Measurements from ENCODE around the gene OR7G2.

The OR7G2 gene

DNA sequence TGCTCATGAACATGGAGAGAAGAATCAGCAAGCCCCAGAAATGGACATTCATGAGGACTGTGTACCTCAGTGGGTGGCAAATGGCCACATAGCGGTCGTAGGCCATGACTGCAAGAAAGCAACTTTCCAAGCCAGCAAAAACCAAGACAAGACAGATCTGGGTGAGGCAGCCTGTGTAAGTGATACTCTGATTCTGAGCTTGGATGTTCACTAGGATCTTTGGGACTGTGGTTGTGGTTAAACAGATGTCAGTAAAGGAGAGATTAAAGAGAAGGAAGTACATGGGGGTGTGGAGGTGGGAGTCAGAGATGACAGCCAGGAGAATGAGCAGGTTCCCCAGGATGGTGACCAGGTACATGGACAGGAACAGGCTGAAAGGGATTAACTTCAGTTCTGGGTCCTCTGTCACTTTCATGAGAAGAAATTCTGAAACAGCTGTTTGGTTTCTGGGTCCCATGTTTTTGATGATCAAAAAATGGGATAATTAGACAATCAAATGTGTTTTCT is 8.1 kb upstream of the OR7G2 start, which contains the start of gene OR7G1:
OR7G1 (minus strand) TSS at position 457 of the 507 bp plus-strand sequence; CDS start at position 457, 0 bp downstream.
- no peak for TF ChIP-seq POLR2AphosphoS5 (IDR thresholded peaks at IDR 0.05; ENCODE audit: low read depth)
- H3K4me3 ChIP-seq (replicated peaks; ENCODE audit: insufficient read depth, low read length): no peak within 1 kb of the TSS
- H3K27me3 ChIP-seq (ENCODE audit: insufficient read depth, poor library complexity, severe bottlenecking): no peaks in the 10 kb centered on the region
- H3K27ac ChIP-seq (replicated peaks): no peak within 1 kb of the TSS
- DNase-seq (ENCODE audit: low read depth in 1 of 2, low spot score in 1 of 2): no peak

DNA sequence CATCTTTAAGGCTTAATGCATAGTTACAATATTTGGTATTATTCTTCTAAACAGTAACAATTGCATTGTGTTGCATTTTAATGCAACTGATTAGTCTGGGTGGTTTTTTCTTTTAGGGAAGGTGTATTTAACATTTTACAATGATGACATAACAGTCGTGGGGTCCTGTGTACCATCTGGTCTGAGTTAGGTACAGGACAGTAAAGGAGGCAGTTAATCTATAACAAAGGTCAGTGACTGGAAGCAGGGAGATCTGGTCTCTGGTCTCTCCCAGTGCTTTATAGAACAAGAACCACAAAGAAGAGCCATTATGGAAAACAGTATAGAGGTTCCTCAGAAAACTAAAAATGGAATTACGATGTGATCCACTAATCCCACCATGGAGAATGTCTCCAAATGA is 2.7 kb upstream of the OR7G2 start:
- TF ChIP-seq GABPA (IDR thresholded peaks at IDR 0.05; ENCODE audit: low read depth): no peak
- no peak for TF ChIP-seq SPI1 (IDR thresholded peaks at IDR 0.05; ENCODE audit: borderline replicate concordance, low read depth)
- TF ChIP-seq POLR2AphosphoS5 (IDR thresholded peaks at IDR 0.05; ENCODE audit: low read depth): no peak
- TF ChIP-seq, protein P1, sequence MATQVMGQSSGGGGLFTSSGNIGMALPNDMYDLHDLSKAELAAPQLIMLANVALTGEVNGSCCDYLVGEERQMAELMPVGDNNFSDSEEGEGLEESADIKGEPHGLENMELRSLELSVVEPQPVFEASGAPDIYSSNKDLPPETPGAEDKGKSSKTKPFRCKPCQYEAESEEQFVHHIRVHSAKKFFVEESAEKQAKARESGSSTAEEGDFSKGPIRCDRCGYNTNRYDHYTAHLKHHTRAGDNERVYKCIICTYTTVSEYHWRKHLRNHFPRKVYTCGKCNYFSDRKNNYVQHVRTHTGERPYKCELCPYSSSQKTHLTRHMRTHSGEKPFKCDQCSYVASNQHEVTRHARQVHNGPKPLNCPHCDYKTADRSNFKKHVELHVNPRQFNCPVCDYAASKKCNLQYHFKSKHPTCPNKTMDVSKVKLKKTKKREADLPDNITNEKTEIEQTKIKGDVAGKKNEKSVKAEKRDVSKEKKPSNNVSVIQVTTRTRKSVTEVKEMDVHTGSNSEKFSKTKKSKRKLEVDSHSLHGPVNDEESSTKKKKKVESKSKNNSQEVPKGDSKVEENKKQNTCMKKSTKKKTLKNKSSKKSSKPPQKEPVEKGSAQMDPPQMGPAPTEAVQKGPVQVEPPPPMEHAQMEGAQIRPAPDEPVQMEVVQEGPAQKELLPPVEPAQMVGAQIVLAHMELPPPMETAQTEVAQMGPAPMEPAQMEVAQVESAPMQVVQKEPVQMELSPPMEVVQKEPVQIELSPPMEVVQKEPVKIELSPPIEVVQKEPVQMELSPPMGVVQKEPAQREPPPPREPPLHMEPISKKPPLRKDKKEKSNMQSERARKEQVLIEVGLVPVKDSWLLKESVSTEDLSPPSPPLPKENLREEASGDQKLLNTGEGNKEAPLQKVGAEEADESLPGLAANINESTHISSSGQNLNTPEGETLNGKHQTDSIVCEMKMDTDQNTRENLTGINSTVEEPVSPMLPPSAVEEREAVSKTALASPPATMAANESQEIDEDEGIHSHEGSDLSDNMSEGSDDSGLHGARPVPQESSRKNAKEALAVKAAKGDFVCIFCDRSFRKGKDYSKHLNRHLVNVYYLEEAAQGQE (IDR thresholded peaks at IDR 0.05; ENCODE audit: insufficient replicate concordance, low read depth): no peak
- TF ChIP-seq, protein P2, sequence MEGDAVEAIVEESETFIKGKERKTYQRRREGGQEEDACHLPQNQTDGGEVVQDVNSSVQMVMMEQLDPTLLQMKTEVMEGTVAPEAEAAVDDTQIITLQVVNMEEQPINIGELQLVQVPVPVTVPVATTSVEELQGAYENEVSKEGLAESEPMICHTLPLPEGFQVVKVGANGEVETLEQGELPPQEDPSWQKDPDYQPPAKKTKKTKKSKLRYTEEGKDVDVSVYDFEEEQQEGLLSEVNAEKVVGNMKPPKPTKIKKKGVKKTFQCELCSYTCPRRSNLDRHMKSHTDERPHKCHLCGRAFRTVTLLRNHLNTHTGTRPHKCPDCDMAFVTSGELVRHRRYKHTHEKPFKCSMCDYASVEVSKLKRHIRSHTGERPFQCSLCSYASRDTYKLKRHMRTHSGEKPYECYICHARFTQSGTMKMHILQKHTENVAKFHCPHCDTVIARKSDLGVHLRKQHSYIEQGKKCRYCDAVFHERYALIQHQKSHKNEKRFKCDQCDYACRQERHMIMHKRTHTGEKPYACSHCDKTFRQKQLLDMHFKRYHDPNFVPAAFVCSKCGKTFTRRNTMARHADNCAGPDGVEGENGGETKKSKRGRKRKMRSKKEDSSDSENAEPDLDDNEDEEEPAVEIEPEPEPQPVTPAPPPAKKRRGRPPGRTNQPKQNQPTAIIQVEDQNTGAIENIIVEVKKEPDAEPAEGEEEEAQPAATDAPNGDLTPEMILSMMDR (IDR thresholded peaks at IDR 0.05; ENCODE audit: insufficient read depth, low read length): no peak
- no peaks in the 10 kb centered on the region for H3K27me3 ChIP-seq (ENCODE audit: insufficient read depth, poor library complexity, severe bottlenecking)

DNA sequence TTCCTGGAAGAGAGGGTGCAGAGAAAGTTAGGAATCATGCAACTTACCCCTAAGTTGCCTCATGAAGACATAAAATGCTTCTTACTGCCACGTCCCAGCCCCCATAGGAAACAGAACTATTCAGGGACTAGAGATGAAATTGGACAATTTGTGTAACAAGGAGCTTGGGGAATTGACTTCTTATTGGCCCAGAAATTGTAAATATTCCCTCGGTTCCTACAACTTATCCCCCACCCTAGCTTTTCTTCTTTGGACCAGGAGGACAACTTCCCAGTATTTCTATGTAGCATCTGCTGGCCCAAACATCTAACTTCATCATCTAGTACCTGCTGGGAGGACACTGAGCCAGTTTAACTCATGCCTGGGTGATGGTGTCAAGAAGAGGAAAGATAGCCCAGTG is 20.5 kb downstream of the OR7G2 start, which contains the start of gene OR1M1:
OR1M1 (plus strand) TSS at position 301 of the 400 bp plus-strand sequence. CDS start 6,184 bp downstream, outside the sequence.
- H3K27me3 ChIP-seq (ENCODE audit: insufficient read depth, poor library complexity, severe bottlenecking): no peaks in the 10 kb centered on the region
- H3K27ac ChIP-seq (replicated peaks): no peak within 1 kb of the TSS
- TF ChIP-seq SPI1 (IDR thresholded peaks at IDR 0.05; ENCODE audit: borderline replicate concordance, low read depth) (no peak), POLR2AphosphoS5 (IDR thresholded peaks at IDR 0.05; ENCODE audit: low read depth) (no peak), GABPA (IDR thresholded peaks at IDR 0.05; ENCODE audit: low read depth) (no peak)
- TF ChIP-seq, protein P2 (IDR thresholded peaks at IDR 0.05; ENCODE audit: insufficient read depth, low read length): no peak
- TF ChIP-seq, protein P1 (IDR thresholded peaks at IDR 0.05; ENCODE audit: insufficient replicate concordance, low read depth): no peak
- H3K4me3 ChIP-seq (replicated peaks; ENCODE audit: insufficient read depth, low read length): no peak within 1 kb of the TSS
- DNase-seq (ENCODE audit: low read depth in 1 of 2, low spot score in 1 of 2): no peak

More for the DNA sequence above, 2.7 kb upstream of the OR7G2 start:
- H3K4me3 ChIP-seq (replicated peaks; ENCODE audit: insufficient read depth, low read length): no peak overlapping the region
- H3K27ac ChIP-seq (replicated peaks): no peak overlapping the region
- DNase-seq (ENCODE audit: low read depth in 1 of 2, low spot score in 1 of 2): no peak

DNA sequence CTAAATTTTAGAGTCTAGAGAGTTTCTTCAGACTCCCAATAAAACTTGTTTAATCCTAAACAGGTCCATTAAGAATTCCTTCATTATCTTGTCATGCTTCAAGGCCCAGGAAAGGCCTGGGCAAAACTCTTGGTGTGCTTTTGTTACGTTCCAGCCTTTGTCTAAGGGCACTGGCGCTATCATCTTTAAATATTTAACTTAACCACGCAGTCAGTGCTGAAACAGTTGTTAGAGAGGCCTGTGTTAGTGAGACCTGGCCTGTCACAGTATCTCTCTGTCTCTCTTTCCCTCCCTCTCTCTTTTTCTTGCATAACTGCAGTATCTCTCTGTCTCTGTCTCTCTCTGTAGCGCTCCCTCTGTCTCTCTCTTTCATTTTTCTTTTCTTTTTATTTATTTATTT is 28.6 kb downstream of the OR7G2 start:
- no peak overlapping the region for H3K27ac ChIP-seq (replicated peaks)
- H3K4me3 ChIP-seq (replicated peaks; ENCODE audit: insufficient read depth, low read length): no peak overlapping the region
- TF ChIP-seq, protein P2 (IDR thresholded peaks at IDR 0.05; ENCODE audit: insufficient read depth, low read length): no peak
- no peak for TF ChIP-seq SPI1 (IDR thresholded peaks at IDR 0.05; ENCODE audit: borderline replicate concordance, low read depth)
- H3K27me3 ChIP-seq (ENCODE audit: insufficient read depth, poor library complexity, severe bottlenecking): no peaks in the 10 kb centered on the region
- DNase-seq (ENCODE audit: low read depth in 1 of 2, low spot score in 1 of 2): no peak
